GM12865 (cell line): ENCODE measurements around the gene SLC52A1.

ENCODE experiments used
- DNase-seq: peaks from one replicate; pipeline ENCODE4 v3.0.0; 2010; ENCODE audit warnings: low read depth
- H3K4me3 ChIP-seq: 2 replicates; pipeline ENCODE4 v1.5.1; 2011; ENCODE audit warnings: mild to moderate bottlenecking, low read depth, low read length, control low read depth
- TF ChIP-seq, protein P1 (sequence below): IDR thresholded peaks from 2 replicates; pipeline ENCODE4 v1.5.1; 2011; ENCODE audit warnings: low read length, control low read depth, low read depth, inconsistent platforms; ENCODE audit not compliant: insufficient read depth; ENCODE audit errors: missing control alignments

SLC52A1 gene

GRCh38 chr17:5068236-5068635, 33.0 kb upstream of the SLC52A1 start:
- no peak for DNase-seq
- no peak overlapping the region for H3K4me3 ChIP-seq
- TF ChIP-seq, protein P1, sequence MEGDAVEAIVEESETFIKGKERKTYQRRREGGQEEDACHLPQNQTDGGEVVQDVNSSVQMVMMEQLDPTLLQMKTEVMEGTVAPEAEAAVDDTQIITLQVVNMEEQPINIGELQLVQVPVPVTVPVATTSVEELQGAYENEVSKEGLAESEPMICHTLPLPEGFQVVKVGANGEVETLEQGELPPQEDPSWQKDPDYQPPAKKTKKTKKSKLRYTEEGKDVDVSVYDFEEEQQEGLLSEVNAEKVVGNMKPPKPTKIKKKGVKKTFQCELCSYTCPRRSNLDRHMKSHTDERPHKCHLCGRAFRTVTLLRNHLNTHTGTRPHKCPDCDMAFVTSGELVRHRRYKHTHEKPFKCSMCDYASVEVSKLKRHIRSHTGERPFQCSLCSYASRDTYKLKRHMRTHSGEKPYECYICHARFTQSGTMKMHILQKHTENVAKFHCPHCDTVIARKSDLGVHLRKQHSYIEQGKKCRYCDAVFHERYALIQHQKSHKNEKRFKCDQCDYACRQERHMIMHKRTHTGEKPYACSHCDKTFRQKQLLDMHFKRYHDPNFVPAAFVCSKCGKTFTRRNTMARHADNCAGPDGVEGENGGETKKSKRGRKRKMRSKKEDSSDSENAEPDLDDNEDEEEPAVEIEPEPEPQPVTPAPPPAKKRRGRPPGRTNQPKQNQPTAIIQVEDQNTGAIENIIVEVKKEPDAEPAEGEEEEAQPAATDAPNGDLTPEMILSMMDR: no peak

DNA sequence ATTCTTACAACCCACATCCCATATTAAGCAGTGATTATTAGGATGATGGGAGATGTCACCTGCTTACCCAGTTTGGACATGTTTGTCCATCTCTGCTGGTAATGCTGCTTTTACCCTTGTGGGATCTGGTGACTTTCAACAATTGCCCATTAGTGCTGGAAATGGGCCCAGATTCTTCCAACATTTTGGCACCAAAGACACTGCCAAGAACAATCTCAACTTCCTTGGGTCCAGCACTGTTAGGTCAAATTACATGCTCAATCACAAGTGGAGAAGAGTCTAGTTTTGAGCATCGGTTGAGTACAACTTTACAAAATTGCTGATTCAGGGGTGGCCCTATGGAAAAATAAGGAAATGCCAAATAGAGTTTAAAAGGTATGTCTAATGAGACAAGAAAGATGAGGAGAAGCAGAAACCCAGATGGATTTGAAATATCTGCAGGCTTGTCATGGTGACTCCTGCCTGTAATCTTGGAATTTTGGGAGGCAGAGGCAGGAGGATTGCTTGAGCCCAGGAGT, 30.1 kb upstream of the SLC52A1 start:
- no peak for DNase-seq
- TF ChIP-seq, protein P1: no peak
- H3K4me3 ChIP-seq: no peak overlapping the region

DNA sequence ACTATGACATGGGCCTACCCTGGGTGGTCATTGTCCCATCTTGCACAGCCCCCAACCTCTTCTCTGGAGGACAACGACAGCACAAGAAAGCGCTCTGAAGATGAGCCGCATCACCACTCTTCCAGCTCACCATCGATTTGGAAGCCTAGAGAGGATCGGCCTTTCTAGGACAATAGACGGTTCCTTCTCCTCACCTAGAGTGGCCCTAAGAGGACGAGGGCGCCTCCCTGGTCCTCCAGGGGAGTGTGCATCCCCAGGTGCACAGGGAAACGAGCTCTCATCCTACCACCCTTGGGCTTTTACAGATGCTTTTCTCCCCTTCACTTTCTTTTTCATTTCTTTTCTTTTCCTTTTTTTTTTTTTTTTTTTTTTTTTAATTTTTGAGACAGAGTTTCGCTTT, 20.3 kb upstream of the SLC52A1 start:
- TF ChIP-seq, protein P1: no peak
- DNase-seq: no peak
- H3K4me3 ChIP-seq: no peak overlapping the region

DNA sequence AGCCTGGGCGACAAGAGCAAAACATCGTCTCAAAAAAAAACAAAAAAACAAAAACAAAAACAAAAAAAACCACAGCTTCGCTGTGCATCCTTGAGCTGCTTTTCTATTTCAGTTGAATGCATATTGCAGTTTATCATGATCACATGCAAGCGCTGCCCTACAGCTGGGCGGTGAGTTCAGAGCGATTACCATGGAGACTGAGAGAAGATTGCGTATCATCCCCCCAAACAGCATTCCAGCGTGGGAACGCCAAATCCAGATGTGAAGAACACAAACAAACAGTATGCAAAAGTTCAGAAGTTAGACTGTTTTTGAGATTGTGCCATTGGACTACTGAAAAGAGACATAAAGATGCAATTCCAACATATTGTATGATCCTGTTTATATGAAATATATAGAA, 15.1 kb upstream of the SLC52A1 start:
- no peak overlapping the region for H3K4me3 ChIP-seq
- TF ChIP-seq, protein P1: no peak
- no peak for DNase-seq

GRCh38 chr17:5049314-5049841, 14.2 kb upstream of the SLC52A1 start:
- H3K4me3 ChIP-seq: no peak overlapping the region
- TF ChIP-seq, protein P1: no peak
- peak; percentile 81 for DNase-seq

GRCh38 chr17:5047446-5047845, 12.2 kb upstream of the SLC52A1 start:
- DNase-seq: no peak
- no peak overlapping the region for H3K4me3 ChIP-seq
- TF ChIP-seq, protein P1: no peak

DNA sequence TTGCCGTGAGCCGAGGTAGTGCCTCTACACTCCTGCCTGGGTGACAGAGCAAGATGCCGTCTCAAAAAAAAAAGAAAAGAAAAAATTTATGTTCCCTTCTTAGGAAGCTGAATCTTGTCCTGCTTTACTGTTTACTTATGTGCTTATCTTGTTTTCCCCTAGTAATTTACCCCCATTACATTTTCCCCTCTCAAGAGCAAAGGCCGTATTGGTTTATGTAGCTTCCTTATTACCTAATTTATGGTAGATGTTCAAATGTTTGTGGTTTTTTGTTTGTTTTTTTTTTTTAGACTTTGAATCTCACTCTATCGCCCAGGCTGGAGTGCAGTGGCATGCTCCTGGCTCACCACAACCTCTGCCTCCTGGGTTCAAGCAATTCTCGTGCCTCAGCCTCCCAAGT, 10.3 kb upstream of the SLC52A1 start:
- TF ChIP-seq, protein P1: no peak
- H3K4me3 ChIP-seq: no peak overlapping the region
- no peak for DNase-seq
